Kidney epithelial cell (primary cell): Measurements from ENCODE around the gene XK. TPM values are rescaled to one million over a fixed set of nuclear protein-coding genes. Genes with fewer than 3 reads are reported as not detected.
"Not testable (repeated sequence)": the region's sequence is repeated elsewhere in the genome, so short reads cannot be mapped to it uniquely, and the experiment has no call there.

Source experiments
- DNase-seq: peaks from one replicate; pipeline ENCODE4 v3.0.0-alpha.2; 2010; ENCODE audit warnings: low read depth
- H3K27me3 ChIP-seq: 2 replicates; pipeline ENCODE4 v1.6.0; 2011; ENCODE audit warnings: low read length; ENCODE audit not compliant: control insufficient read depth, insufficient read depth
- H3K36me3 ChIP-seq: 2 replicates; pipeline ENCODE4 v1.5.1; 2011; ENCODE audit warnings: low read length; ENCODE audit not compliant: control insufficient read depth, insufficient read depth
- H3K4me3 ChIP-seq: 2 replicates; pipeline ENCODE4 v1.5.1; 2011; ENCODE audit warnings: low read depth, mild to moderate bottlenecking, control low read depth, low read length
- CTCF ChIP-seq: IDR thresholded peaks from 2 replicates; pipeline ENCODE4 v1.5.1; 2011; ENCODE audit warnings: mild to moderate bottlenecking, moderate library complexity, low read length, control low read depth, inconsistent platforms; ENCODE audit not compliant: insufficient read depth, poor library complexity, severe bottlenecking
- total RNA-seq: library from RNA; depleted of rRNA; stranded (reverse); fragments of >200 nt; gene quantifications from 2 replicates; pipeline ENCODE4 v1.2.3, GENCODE V29; 2015

Gene XK
- total RNA-seq, 1 donor from 2014 or later: 1.1 TPM

DNA sequence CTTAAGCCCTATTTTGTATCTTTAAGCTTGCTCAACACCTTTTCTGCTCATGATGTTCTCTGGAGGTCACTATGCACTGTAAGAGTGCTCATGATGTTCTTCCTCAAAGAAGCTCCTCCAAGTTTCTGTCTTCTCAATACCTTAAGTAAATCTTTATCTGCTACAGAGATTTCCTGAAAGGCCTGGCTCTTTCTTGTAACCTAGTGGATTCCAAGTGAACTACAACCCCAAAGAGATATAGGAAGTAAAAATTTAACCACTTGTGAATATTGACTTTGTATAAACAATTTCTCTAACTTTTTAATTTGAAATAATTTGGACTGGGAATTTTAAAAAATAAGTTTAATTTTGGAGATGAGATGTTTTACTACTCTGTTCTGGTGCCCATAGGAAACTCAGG is 39.3 kb upstream of the XK start:
- DNase-seq: no peak
- TF ChIP-seq CTCF: no peak
- H3K27me3 ChIP-seq: no peaks in the 10 kb centered on the region

GRCh38 chrX:37650879-37651278 is 34.7 kb upstream of the XK start:
- H3K36me3 ChIP-seq, H3K27me3 ChIP-seq, DNase-seq, H3K4me3 ChIP-seq: not testable (repeated sequence)

More for the DNA sequence above, 39.3 kb upstream of the XK start:
- H3K4me3 ChIP-seq: no peak overlapping the region
- no peaks in the 10 kb centered on the region for H3K36me3 ChIP-seq

DNA sequence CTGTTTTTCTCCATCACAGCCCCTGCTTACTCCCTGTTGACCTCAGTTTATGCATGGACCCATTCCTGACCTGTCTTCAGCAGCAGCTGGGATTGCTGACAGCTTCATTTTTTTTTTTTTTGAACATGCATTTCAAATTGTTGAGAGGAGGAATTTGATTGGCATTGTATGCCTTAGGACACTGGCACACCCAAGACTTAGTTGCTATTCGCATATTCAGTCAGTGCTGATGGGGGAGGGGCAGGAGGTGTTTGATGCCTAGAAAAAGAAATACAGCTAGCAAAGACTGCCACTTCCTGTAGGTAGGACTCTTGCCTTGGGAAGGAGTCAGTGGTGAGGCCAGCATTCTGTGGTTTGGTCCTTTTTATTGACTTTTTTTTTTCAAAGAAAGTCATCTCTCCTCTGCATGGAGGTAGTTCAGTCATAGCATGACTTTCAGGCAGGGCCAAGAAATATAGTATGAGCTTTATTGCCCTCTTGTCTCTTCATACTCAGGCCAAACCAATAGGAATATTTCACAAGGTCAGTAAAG is 33.6 kb upstream of the XK start:
- Histone ChIP-seq H3K36me3 (no peaks in the 10 kb centered on the region), H3K27me3 (no peaks in the 10 kb centered on the region), H3K4me3 (no peak overlapping the region)
- DNase-seq: no peak
- no peak for TF ChIP-seq CTCF

- no peak for TF ChIP-seq CTCF
- no peak for DNase-seq
- no peak overlapping the region for H3K4me3 ChIP-seq
- H3K36me3 ChIP-seq: no peaks in the 10 kb centered on the region
- no peaks in the 10 kb centered on the region for H3K27me3 ChIP-seq
Measured at GRCh38 chrX:37652589-37653231, 32.9 kb upstream of the XK start.

DNA sequence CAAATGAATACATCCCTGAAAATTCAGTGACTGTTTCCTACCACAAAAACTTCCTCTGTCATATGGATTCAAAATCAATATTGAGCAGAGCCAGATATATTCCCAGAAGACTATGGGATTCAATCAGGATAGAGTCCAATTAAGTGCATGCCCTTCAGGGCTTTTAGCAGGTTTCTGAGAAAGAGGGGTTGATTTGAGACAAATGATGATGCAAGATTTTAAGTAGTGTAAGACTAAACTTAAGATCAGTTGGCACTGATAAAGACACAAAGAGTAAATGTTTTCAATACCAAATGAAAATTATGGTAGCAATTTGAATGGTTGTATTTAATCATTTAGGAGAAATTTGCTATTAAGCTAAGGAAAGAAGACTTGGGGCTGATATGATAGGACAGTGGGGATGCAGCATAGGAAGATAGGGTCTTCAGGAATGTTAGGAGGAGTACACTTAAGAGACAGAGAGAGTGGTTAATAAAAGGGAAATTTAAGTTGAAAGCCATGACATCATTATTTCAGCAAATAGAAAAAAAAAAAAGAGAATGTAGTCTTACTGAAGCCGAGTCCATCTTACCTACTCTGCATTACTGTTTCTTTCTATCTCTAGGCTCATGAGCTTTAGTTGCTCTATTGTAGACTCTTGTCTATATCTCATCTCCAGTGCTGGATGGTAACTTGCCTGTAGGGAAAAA is 32.0 kb upstream of the XK start:
- Histone ChIP-seq H3K36me3 (no peaks in the 10 kb centered on the region), H3K4me3 (no peak overlapping the region), H3K27me3 (no peaks in the 10 kb centered on the region)
- TF ChIP-seq CTCF: no peak
- no peak for DNase-seq

DNA sequence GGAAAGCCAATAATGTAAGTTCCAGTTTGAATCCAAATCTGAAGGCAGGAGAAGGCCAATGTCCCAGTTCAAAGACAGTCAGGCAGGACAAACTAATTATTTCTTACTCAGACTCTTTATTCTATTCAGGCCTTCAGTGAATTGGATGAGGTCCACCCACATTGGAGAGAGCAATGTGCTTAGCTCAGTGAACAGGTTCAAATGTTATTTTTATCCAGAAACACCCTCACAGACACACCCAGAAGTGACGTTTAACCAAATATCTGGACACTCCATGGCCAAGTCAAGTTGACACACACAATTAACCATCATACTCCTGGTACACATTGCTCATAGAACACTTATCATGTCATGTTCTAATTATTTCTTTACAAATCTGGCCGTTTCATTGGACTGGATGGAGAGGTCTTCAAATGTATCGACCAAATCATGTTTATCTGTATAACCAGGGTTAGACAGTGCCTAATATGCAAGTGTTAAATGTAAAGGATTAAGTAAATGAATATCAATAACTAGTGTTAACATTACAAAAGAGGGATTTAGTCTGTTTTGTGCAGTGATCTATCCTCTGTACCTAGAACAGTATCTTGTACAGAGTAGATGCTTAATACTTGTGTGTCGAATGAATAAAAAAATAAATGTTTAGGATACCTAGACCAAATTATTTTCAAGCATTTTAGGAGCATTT is 27.1 kb upstream of the XK start:
- no peak for DNase-seq
- H3K4me3 ChIP-seq: no peak overlapping the region
- no peaks in the 10 kb centered on the region for H3K36me3 ChIP-seq
- no peak for TF ChIP-seq CTCF
- no peaks in the 10 kb centered on the region for H3K27me3 ChIP-seq
